NCI-H2107 treated with DMSO at 0.1 percent for 48 hours (cell line): ENCODE results near the gene LRWD1.
"Not testable (repeated sequence)": the region's sequence is repeated elsewhere in the genome, so short reads cannot be mapped to it uniquely, and the experiment has no call there.

Experiments used
- DNase-seq: peaks from one replicate; lab custom pipeline; 2025; ENCODE audit not compliant: unreplicated experiment; lab: John Stamatoyannopoulos, UW

LRWD1 gene

DNA sequence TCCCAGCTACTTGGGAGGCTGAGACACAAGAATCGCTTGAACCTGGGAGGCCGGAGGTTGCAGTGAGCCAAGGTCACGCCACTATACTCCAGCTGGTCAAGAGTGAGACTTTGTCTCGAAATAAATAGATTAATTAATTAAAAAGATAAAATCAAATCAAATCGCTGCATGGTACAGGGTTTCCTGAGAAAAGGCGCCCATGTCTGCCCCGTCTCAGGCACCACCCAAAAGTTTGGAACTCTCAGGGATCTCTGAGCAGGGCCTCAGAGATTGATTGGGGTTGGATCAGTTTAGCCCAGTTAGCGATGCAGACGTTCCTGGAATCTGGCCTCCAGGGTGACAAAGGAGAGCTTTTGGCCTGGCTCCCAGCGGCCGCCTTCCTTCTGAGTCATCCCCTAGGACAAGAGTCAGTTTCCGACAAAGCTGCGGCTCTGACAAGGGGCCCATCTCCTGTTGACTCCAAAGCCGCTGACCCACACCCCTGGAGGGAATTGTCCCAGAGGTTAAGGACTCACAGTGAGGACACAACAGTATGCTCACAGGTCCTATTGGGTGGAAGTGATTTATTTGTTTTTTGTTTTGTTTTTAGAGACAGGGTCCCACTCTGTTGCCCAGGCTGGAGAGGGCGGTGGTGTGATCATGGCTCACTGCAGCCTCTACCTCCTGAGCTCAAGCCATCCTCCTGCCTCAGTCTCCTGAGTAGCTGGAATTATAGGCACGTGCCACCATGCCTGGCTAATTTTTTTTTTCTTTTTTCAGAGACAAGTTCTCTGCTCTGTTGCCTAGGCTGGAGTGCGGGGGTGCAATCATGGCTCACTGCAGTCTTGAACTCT, 24.6 kb upstream of the LRWD1 start:
- DNase-seq: no peak

- DNase-seq: no peak
Observed at GRCh38 chr7:102444961-102445673, 19.7 kb upstream of the LRWD1 start.

DNA sequence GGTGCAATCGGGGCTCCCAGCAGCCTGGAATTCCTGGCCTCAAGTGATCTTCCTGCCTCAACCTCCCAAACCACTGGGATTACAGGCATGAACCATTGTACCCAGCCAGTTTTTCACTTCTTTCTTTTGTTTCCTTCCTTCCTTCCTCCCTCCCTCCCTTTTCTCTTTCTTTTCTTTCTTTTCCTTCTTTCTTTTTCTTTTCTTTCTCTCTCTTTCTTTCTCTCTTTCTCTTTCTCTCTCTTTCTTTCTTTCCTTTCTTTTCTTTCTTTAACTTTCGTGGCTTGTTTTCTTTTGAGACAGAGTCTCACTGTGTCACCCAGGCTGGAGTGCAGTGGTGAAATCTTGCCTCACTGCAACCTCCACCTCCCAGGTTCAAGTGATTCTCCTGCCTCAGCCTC, 19.1 kb upstream of the LRWD1 start:
- DNase-seq: no peak

- DNase-seq: no peak
Observed at GRCh38 chr7:102446387-102447156, 18.2 kb upstream of the LRWD1 start.

- DNase-seq: no peak
Observed at GRCh38 chr7:102447311-102447710, 17.5 kb upstream of the LRWD1 start.

DNA sequence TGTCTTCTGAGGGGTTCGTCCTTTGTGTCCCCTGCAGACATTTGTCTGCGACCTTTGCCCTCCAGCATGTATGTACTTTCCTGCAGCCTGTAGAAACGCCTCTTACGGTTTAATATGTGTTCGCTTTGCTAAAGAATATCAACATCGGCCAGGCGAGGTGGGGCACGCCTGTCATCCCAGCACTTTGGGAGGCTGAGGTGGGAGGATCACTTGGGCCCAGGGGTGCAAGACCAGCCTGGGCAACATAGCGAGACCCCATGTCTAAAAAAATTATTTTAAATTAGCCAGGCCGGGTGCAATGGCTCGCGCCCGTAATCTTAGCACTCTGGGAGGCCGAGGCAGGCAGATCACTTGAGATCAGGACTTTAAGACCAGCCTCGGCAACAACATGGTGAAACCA, 15.6 kb upstream of the LRWD1 start:
- no peak for DNase-seq

DNA sequence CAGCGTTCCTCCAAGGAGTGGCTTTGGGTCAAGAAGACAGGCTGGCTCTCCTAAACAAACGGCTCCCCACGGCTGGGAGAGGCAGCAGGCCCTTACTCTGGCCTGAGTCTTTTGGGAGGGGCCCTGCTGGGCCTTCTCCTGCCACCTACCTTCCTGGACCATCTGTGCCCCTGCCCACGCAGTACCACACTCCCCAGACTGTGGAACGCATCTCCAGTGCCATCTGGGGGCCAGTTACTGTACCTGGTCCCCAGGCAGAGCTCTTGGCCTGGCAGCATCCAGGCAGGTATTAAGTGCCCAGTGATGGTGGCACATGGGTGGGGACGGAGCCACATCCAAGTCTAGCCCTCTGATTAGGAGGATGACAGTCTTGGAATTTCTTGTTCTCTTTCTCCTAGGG, 14.5 kb upstream of the LRWD1 start:
- DNase-seq: no peak

DNA sequence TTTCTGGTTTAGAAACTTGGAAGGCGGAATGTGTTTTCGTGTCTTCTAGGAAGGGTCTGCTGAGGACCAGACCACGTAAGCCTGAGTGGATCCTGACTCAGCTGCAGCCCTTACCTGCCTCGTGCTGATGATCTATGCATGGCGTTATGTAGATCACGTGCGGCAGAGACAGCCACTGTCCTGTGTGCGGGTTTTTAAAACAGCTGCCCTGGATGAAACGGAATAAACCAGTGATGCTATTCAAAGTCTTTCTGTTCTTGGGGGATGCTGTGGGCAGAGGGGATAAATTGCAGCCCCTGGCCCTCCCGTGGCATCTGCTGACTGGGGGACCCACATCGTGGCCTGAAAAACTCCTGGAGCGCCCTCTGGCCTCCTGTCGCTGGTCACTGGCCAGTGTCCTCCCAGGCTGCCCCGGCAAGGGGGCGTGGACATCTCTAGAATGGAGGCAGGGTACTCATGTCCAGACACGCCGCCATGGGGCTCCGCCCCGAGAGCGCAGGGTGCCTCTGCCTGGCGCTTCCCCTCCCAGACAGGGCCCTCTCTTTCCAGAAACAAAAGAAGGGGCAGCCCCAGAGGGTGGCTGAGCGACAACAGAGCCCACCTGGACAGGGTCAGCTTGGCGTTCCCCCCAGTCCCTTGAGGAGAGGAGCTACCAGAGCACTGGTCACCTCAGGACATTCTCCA, 13.3 kb upstream of the LRWD1 start:
- peak; percentile 42 for DNase-seq

- DNase-seq: no peak
Observed at GRCh38 chr7:102452451-102452850, 12.3 kb upstream of the LRWD1 start.

GRCh38 chr7:102453319-102453718, 11.5 kb upstream of the LRWD1 start:
- DNase-seq: no peak

DNA sequence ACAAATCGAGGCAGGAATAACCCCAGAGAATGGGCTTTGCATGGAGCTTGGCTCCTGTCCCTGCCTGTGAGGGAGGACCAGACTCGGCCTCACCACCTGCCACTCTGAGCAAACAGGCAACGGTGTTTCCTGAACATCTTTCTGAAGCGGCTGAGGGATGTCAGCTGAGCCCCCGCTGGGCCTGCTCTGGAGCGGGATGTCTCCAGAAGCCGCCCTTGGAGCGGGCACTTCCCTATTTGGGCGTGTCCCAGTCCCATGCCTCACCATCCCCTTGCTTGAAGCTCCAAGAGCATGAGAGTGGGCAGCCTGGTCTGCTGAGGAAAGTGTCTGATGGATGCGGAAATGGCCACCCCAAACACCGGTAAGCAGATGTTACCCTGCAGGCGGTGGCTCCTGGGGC, 10.3 kb upstream of the LRWD1 start:
- DNase-seq: no peak

DNA sequence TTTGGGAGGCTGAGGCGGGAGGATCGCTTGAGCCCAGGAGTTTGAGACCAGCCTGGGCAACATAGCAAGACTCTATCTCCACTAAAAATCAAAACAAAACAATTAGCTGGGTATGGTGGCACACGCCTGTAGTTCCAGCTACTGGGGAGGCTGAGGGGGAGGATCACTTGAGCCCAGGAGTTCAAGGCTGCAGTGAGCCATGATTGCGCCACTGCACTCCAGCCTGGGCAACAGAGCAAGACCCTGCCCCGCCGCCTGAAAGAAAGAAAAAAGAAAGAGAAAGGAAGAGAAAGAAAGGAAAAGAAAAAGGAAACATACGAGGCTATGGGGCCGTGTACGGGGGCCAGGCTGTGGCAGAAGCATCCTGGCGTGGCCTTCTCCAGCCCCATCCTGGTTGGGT, 9.9 kb upstream of the LRWD1 start:
- not testable (repeated sequence) for DNase-seq

DNA sequence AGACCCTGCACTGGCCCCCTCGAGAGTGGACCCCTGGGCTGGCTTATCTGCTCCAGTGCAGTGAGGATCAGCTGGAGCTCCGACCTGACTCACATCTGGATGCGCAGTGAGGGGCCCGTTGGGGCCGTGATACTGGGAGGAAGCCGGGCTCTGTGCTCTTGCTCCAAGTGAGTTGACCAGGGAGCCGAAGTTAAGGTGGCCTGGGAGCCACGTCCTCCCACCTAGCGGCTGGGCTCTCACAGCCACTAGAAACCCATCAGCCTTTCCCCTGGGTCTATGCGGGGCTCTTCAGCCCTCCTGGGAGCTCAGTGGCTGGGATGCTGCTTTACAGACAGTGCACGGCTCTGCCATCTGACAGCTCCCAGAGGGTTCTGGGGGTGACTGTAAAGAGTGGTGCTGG, 9.2 kb upstream of the LRWD1 start:
- no peak for DNase-seq

GRCh38 chr7:102456327-102456726, 8.5 kb upstream of the LRWD1 start:
- DNase-seq: no peak

- no peak for DNase-seq
Observed at GRCh38 chr7:102457352-102457924, 7.3 kb upstream of the LRWD1 start.

GRCh38 chr7:102459221-102459844, 5.5 kb upstream of the LRWD1 start:
- DNase-seq: no peak

DNA sequence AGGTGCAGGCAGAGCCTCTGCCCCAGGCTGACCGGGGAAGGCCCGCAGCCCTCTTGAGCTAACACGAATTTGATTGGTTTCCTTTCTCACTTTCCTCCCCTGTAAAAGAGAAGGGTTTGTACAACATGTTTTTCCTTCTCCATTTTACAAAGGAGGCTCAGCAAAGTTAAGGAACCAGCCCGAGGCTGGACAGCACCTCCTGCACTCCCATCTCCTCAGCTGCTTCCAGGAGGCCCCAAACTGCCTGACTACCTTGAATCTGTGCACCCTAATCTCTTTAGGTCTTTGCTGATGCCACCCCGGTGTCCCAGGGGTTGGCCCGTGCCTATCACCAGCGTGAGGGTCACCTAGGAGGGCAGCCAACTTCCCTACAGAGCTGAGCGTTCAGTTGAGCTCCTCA, 4.3 kb upstream of the LRWD1 start:
- DNase-seq: no peak

GRCh38 chr7:102463841-102464576, 775 bp upstream of the LRWD1 start:
- no peak for DNase-seq

DNA sequence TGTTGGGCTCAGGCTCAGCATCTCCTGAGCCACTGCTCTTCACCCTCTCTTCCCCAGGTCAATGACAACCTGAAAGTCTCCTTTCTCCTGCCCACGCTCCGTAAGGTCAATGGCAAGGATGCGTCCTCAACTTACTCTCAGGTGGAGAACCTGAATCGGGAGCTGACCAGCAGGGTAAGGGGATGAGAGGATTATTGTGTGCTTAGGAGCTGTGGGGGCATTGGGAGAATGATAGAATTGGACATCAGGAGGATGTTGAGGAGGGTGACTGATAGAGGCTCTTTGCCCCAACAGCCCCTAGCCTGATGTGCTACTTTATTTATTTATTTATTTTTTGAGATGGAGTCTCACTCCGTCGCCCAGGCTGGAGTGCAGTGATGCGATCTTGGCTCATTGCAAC, 1.3 kb downstream of the LRWD1 start:
- no peak for DNase-seq
